GM19452 (cell line): ENCODE results near the gene ZNF839.

Experiments used
- ATAC-seq: cut with Tn5 transposase; IDR thresholded peaks from one replicate; pipeline ENCODE4 v1.9.1; 2021; ENCODE audit not compliant: unreplicated experiment

ZNF839 gene

DNA sequence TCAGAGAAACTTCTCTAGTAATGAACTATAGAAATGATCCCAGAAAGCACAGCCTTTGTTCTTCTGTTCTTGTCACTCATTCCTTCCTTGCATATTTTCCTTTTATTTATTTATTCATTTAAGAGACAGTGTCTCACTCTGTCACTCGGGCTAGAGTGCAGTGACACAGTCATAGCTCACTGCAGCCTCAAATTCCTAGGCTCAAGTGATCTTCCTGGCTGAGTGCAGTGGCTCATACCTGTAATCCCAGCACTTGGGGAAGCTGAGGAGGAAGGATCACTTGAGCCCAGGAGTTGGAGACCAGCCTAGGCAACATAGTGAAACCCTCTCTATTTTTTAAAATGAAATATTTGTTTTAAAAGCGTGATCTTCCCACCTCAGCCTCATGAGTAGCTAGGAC, 54.7 kb downstream of the ZNF839 start:
- ATAC-seq: no peak

DNA sequence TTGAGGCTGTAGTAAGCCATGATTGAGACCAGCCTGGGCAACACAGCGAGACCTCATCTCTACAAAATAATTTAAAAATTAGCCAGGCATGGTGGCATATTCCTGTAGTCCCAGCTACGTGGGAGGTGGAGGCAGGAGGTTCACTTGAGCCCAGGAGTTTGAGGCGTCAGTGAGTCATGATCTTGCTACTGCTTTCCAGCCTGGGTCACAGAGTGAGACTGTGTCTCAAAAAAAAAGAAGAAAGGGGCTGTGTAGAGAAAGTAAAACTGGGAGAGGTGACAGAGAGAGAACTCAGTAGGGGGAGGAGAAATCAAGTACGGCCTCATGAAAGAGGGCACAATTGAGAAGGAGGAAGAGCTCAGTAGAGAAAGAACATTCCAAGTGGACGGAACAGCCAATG, 55.6 kb downstream of the ZNF839 start:
- ATAC-seq: no peak

GRCh38 chr14:102377696-102378095, 58.1 kb downstream of the ZNF839 start:
- ATAC-seq: no peak

- no peak for ATAC-seq
These were observed 59.3 kb downstream of the ZNF839 start for GRCh38 chr14:102378830-102379229.

GRCh38 chr14:102387086-102387485, 67.5 kb downstream of the ZNF839 start:
- ATAC-seq: no peak

- no peak for ATAC-seq
These were observed 69.7 kb downstream of the ZNF839 start for GRCh38 chr14:102389246-102389645.

- no peak for ATAC-seq
These were observed 70.7 kb downstream of the ZNF839 start for GRCh38 chr14:102390064-102390855.
